Measurements from ENCODE around the gene CPNE2.

- TF ChIP-seq POLR2A (IDR thresholded peaks at IDR 0.05) (no peak), CTCF (IDR thresholded peaks at IDR 0.05) (no peak), POLR2AphosphoS5 (IDR thresholded peaks at IDR 0.05) (no peak), EP300 (IDR thresholded peaks at IDR 0.05) (no peak)
These were observed 57.0 kb downstream of the CPNE2 start for GRCh38 chr16:57149391-57149790.
